Measurements from ENCODE around the gene ANK3.

The ANK3 gene

GRCh38 chr10:60385399-60385738 lies 4.3 kb downstream of the ANK3 start:
- Histone ChIP-seq H3K36me3 (no peaks in the 10 kb centered on the region), H3K4me3 (ENCODE audit: low read depth, low read length) (no peak overlapping the region), H3K9me3 (ENCODE audit: severe bottlenecking) (no peaks in the 10 kb centered on the region), H3K27me3 (ENCODE audit: insufficient read depth, low read depth, severe bottlenecking) (no peaks in the 10 kb centered on the region), H3K27ac (no peak overlapping the region)
- TF ChIP-seq CTCF (IDR thresholded peaks at IDR 0.05; ENCODE audit: low read depth, low read length) = no peak
- no peak for DNase-seq

GRCh38 chr10:60384708-60385398 lies 4.8 kb downstream of the ANK3 start:
- Histone ChIP-seq H3K9me3 (ENCODE audit: severe bottlenecking) (no peaks in the 10 kb centered on the region), H3K27me3 (ENCODE audit: insufficient read depth, low read depth, severe bottlenecking) (no peaks in the 10 kb centered on the region), H3K27ac (no peak overlapping the region), H3K36me3 (no peaks in the 10 kb centered on the region), H3K4me3 (ENCODE audit: low read depth, low read length) (no peak overlapping the region)
- DNase-seq = no peak
- TF ChIP-seq CTCF (IDR thresholded peaks at IDR 0.05; ENCODE audit: low read depth, low read length) = no peak

GRCh38 chr10:60384011-60384410 lies 5.7 kb downstream of the ANK3 start:
- DNase-seq = no peak

GRCh38 chr10:60382946-60383681 lies 6.6 kb downstream of the ANK3 start:
- no peak for TF ChIP-seq CTCF (IDR thresholded peaks at IDR 0.05; ENCODE audit: low read depth, low read length)

More at GRCh38 chr10:60384011-60384410, 5.7 kb downstream of the ANK3 start:
- Histone ChIP-seq H3K36me3 (no peaks in the 10 kb centered on the region), H3K27ac (no peak overlapping the region), H3K9me3 (ENCODE audit: severe bottlenecking) (no peaks in the 10 kb centered on the region), H3K27me3 (ENCODE audit: insufficient read depth, low read depth, severe bottlenecking) (no peaks in the 10 kb centered on the region), H3K4me3 (ENCODE audit: low read depth, low read length) (no peak overlapping the region)
- TF ChIP-seq CTCF (IDR thresholded peaks at IDR 0.05; ENCODE audit: low read depth, low read length) = no peak

GRCh38 chr10:60380781-60381180 lies 8.9 kb downstream of the ANK3 start:
- TF ChIP-seq CTCF (IDR thresholded peaks at IDR 0.05; ENCODE audit: low read depth, low read length) = no peak
- H3K36me3 ChIP-seq = no peaks in the 10 kb centered on the region
- no peak overlapping the region for H3K4me3 ChIP-seq (ENCODE audit: low read depth, low read length)
- no peaks in the 10 kb centered on the region for H3K27me3 ChIP-seq (ENCODE audit: insufficient read depth, low read depth, severe bottlenecking)
- no peaks in the 10 kb centered on the region for H3K9me3 ChIP-seq (ENCODE audit: severe bottlenecking)
- no peak overlapping the region for H3K27ac ChIP-seq
- DNase-seq = no peak

More at GRCh38 chr10:60382946-60383681, 6.6 kb downstream of the ANK3 start:
- no peaks in the 10 kb centered on the region for H3K36me3 ChIP-seq
- DNase-seq = no peak
- no peak overlapping the region for H3K27ac ChIP-seq
- H3K9me3 ChIP-seq (ENCODE audit: severe bottlenecking) = no peaks in the 10 kb centered on the region
- no peak overlapping the region for H3K4me3 ChIP-seq (ENCODE audit: low read depth, low read length)
- no peaks in the 10 kb centered on the region for H3K27me3 ChIP-seq (ENCODE audit: insufficient read depth, low read depth, severe bottlenecking)

All from WERI-Rb-1 (cell line).